Cortex of kidney (tissue), 1 donor: Measurements from ENCODE around the gene PXMP4.

Source experiments
- DNase-seq: peaks from one replicate; lab custom pipeline; 2025; lab: John Stamatoyannopoulos, UW

Gene PXMP4

DNA sequence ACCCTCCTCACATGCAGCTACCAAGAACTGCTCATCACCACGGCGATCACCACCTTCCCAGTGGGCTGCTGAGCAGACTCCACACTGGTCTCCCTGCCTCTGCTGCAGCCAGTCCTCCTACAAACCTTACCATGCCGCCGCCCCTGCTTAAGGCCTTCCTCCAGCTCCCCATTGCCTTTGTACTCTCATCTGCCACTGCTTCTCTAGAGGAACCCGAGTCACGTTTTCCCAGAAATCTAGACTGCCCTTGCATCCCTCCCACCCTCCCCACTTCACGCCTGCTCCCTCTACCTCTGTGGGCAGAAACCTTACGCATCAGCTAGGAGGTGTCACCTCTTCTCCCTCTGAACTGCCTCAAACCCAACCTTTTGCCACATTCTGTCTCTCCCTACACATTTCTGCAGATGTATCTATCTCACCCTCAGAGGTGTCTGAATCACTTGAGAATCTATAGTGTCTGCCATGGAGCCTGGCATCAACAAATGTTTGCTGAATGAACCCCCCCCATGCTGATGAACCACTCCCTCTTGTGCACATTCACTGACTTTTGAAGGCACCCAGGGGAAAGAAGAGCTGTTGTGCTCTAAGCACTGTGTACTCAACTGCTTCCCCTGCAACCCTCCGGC lies 38.3 kb downstream of the PXMP4 start:
- DNase-seq, result no peak

DNA sequence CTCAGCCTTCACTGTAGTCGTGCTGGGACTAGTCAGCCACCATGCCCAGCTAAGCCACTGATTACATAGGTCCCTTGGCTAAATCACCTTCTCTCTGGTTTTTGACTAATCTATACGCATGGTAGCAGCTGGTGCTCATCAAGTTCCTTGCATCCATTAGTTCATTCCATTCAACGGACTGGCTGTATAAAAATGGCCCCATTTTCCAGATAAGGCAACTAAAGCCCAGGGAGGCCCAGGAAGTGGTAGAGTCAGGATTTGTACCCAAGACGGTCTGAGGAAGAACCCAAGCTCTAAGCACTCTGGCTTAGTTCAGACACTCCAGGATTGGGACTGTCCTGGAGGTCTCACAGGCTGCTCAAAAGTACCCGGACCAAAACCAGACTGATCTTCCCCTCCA lies 38.8 kb downstream of the PXMP4 start:
- DNase-seq, result no peak

DNA sequence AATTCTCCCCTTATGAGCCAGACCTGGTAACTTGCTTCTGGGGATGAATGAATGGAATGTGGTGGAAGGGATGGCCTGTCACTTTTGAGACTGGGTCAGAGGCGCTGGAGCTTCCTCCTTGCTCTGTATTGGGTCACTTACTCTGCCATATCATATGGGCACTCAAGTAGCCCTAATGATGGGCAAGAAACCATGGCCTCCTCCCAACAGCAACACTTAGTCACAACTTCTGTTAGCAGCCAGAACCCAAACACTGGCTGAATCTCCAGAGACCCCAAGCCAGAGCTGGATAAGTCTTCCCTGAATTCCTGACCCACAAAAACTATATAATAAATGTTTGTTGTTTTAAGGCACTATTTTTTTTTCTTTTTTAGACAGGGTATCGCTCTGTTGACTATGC lies 39.4 kb downstream of the PXMP4 start:
- no peak for DNase-seq

DNA sequence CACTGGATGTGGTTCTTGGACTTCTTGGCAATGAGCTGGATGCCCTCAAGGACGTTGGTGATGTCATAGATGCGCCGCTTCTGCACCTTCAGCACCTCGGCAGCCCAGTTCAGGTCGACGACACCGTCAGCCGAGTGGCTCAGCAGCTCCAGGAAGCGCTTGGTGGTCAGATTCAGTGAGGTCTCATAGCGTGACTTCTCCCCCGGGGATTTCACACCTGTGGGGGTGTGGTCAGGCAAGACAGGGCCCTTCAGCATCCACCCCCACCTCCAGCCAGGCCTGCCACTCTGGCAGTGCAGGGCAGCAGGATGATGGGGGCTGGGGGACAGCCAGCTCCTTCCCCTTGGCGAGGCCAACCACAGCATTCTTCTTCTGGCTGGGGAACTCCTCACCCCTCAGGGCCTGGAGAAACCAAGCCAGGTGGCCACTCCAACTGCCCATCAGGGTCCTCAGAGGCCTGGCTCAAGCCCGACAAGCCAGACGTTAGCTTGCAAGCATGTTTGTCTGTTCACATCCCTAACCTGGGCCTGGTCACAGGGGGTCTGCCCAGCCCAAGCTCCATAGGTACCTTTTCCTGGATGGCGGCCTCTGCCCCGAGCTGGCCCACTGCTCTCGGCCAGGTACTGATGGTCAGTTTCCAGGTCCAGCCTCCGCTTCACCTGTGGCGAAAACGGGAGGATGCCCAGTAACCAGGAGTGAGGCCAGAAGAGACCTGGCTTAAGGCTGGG lies 40.2 kb downstream of the PXMP4 start:
- no peak for DNase-seq

DNA sequence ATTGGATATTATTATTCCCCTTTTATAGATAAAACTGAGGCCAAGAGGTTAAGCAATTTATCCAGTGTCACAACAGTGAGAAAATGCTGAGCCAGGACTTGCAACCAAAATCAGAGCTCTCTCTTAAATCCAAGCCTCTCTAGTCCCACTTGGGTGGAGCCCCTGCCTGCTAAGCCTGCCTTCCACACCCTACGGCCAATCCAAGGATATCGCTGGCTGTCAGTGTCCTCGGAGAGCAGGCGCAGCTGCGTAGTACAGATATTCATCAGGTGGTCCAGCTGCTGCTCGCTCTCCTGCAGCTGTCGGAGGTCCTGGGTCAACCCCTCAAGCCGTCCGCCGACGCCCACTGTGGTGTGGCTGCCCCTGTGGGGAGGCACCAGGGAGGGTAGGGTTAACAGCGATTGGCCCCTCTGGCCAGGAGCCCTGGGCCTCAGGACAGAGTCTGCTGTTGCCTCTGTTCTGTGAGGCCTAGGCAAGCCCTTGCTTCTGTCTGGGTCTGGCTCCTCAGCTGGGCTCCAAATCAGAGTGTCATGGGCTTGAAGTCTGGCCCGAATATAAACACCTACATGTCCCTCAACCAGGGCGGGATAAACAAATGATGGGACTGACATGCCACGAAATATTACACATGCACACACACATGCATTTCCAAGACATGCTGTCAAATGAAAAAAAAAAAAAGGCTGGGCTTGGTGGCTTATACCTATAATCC lies 42.0 kb downstream of the PXMP4 start:
- DNase-seq, result no peak

DNA sequence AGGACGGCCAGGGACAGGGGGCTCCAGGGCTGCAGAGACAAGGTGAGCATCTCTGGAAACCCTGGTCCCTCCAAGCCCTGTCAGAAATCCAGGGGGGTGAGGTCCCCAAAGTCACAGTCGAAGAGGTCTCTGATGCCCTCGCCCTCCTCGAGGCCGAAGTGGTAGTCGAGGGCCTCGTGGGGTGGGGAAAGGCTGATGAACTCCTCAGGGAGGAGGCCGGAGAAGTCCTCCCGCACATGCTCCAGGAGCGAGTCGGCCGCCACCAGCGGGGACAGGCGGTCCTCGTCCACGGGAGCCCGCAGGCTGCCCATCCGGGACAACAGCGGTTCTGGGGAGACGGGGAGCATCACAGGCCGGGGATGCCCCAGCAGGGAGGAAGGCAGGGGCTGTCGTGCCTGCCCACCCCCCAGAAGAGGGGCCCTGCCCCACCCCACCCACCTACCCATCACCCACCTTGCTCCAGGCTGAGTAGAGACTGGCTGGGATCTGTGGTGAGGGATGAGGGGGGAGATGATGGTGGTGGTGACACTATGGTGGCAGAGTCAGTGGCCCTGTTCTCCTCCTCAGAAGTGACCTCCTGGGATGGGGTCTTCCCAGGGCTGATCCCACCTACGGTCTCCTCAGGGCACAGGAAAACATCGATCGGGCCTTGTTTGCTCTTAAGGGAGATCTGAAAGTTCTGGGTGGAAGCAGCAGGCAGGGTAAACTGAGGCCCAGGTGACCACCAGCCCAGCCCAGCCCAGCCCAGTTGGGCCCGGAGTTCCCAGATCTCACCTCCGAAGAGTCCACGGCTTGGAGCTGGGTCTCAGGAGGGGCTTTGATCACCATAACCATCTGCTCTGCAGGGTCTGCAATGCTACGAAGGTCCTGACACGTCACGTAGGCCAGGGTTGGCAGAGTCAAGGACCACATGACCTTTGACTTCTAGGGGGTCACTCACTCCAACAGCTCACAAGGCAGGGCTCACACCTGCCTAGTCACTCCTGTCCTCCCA lies 43.2 kb downstream of the PXMP4 start:
- DNase-seq, result no peak

DNA sequence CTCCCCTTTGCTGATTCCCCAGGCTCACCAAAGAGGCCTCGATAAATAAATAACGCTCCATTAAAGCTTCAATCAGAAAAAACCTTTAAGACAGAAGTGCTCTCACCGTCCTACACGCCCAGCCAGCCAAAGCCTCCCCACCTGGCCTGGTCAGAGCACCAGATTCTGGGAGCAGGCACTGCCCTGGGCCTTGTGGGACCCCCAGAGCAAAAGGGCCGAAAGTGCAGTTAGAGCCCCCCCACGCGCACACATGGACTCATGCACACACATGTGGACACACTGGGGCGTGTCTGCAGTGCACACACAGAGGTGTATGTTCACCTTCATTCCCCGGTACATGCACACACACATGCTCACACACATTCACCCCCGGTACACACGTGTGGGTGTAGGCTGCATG lies 44.0 kb downstream of the PXMP4 start:
- DNase-seq, result no peak

DNA sequence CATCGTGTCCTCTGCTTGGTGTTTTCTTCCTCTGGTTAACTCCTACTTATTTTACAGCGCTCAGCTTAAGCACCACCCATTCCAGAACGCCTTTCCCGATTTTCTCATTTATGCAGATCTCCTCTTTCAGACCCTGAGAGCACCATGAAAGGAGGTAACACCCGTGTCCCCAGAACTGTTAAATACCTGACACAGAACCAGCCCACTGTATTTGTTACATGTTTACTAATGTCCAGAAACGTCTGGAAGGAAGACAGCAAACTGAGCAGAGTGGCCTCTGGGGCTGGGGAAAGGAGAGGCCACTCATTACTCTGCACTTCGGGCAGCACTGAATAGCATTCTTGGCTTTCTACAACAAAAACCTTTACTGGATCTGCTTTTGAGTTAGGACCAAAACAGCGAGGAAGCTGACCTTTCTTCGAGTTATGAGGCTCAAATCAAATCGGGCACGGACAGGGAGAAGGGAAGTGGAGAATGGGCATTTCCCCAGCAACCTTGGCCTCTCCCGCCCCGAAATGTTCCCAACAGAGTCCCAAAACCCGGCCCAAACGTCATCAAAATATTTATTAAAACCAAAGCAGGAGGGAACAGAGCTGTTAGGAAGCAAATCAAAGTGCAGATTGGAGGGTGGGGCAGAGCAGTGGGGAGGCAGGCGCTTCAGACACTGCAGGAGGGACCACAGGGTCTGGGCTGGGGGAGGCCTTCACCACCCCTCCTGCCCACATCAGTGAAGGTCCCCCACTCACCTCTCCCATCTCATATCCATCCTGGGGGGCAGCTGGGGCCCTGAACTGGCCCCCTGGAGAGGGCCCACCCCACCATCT lies 44.8 kb downstream of the PXMP4 start:
- no peak for DNase-seq

DNA sequence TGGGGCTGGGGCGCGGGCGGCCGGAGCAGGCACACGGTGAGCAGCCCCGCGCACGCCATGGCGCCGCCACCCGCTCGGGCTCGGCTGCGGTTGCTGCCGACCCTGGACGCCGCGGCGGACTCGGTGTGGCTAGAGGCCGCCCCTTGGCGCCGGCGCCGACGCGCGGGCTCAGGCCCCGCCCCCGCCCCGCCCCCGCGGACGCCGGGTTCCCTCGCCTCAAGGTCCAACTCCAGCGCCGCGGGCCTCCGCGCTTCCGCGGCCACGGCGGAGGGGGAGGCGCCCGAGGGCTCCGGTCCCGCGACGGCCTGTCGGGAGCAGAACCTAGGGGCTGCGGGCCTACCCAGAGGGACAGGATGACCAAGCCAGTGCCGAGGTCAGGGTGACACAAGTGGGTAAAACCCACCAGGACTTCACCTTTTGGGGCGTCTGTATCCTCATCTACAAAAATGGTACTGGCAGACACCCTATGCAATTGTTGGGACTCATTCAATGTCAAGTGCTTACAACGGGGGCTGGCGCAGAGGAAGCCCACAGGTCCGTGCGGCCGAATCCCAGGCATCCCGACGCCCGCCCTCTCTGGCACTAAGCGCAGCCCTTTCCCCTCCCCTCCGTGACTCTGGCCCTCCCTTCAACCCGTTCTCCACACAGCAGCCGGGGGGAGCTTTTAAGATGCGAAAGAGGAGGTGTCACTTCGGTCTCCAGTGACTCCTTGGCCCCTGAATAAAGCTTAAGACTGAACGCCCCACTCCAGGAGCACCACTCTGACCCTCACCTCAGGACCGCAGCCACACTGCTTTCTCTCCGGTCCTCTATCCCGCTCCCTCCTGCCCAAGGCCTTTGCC lies 45.6 kb downstream of the PXMP4 start, which contains the start of gene NECAB3:
Gene NECAB3 (minus strand): TSS at position 135 of the 842 bp plus-strand sequence. CDS start 76 bp downstream, at position 59.
- DNase-seq, result no peak

DNA sequence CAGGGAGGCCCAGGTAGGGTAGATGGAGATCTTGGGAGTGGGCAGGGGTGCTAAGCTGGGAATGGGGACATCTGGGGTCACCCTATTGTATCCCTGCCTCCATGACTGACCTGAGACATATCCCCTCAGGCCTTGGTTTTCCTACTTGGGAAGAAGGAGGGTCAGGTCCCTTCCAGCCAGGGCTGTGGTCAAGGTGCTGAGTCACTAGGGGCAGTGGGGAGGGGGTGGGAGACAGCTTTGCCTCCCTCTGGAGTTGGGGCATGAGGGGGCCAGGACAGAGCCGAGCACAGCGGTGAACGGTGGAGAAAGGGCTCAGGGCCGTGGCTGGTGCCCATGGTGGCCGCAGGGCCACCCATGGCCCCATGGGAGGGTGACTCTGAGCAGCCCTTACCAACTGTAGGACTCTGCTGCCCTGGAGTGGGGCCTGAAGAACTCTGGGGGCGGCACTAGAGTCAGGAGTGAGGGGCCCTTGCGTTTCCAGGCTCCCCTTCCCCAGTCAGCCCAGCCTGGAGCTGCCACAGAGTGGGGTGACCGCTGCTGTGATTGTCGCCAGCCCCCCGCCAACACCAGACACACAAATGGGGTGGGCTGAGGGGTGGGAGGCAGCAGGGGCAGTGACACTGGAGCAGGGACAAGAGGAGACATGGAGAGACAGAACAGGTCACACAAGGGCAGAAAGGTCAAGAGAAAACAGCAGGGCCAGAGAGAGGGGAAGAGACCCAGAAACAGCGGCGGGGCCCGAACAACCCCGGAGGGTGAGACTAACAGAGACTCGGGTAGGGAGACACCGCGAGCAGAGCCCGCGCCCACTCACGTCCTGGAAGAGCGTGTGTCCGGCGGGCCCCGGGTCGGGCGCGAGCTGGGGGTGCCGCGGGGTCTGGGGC lies 46.5 kb downstream of the PXMP4 start:
- no peak for DNase-seq

DNA sequence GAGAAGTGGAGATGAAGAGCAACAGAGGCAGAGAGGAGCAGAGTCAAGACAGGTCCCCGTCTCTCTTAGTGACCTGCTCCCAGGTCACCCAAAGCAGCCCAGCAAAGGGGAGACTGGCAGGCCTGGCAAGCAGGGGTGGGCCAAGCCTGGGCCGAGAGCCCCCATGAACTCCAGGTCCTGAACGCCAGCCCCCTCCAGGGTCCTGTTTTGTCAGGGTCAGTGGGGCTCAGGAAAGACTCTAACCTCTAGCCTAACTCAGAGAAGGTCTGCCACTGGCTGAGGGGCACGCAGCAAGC lies 47.0 kb downstream of the PXMP4 start:
- no peak for DNase-seq

DNA sequence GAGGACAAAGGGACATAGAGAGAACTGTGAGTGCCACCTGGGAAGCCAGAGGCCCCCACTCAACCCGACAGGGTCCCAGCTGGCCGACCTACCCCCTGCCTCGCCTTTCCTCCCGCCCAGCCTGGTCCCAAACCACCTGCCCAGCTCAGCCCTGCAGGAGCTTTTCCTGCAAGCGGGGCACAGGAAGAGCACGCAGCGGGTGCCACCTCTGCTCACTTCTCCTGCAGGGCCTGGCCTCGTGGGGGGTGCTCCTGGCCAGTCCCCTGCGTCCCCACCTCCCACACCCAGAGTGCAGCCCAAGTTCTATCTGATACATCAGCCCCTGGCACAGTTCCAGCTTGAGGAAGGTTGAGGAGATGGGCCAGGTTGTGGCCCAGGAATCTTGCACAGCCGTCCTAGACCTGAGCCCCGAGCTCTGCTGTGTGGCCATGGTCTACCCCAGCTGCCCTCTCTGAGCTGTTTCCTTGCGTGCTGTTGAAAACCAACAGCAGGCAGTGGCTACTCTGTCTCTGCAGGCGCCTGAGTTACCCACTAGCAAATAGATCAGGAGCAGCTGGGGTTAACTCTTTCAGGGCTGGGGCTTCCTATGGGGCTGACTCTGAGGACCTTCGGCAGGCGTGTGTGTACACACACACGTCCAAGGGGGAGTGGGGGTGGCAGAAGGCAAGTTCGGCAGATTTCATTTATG lies 47.5 kb downstream of the PXMP4 start:
- no peak for DNase-seq

DNA sequence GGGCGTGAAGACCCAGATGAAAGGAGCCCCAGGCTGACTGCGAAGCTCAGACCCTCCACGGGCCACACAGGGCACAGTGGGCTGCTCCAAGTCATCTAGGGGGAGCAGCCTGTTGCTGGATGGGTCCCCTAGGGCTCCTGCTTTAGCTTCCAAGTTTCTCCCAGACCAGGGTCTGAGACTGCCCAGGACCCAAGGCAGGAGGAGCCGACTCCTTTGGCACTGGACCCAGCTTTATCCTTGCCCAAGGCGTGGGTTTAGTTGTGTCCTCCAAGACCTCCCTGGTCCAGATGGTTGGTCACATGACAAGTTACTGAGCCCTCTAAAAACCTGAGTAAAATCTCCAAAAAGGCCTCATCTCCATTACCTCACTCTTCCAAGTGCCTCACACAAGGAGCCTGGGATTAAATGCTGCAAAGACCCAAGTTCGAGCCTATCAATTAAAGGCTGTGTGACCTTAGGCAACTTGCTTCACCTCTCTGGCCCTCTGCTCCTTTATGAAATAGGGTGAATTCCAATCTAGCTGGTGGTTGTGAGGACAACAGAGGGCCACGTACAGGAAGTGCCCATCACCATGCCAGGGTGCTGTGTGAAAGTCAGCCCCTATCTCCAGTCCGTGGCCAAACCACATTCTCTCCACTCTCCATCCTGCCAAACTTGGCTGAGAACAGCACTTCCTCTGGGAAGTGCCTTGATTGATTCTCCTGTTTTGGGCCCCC lies 48.4 kb downstream of the PXMP4 start:
- no peak for DNase-seq

DNA sequence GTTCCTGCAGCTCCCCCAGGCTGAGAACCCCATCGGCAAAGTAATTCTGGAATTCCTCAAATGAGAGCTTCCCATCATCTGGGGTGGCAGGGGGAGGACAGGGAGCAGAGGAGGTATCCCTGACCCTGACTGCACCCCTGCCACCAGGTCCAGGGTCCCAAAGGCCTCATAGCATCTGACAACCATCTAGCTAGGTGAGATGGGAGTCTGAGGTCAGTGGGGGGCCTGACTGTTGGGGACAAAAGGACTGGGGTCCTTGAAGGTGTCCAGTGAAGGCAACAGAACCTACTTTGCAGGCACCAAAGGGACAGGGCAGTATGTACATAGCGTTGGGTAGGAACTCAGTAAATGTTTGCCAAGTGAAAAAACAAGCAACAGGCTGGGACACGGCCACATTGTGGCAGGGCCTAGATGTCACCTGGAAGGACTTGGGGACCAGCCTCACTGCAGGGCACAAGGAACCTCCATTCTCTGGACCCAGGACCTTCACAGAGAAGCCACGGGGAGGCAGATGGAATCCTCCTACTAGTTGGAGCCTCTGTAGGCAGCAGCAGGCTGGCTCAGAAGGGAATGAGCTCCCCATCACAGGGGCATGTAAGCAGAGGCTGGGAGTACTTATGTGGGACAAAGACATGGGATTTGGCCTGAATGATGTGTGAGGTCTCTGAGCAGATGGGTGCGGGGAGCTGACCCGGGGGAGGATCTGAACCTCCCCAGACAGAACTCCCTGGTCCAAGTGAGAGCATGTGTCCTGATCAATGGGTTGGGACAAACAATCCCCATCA lies 49.2 kb downstream of the PXMP4 start:
- no peak for DNase-seq

DNA sequence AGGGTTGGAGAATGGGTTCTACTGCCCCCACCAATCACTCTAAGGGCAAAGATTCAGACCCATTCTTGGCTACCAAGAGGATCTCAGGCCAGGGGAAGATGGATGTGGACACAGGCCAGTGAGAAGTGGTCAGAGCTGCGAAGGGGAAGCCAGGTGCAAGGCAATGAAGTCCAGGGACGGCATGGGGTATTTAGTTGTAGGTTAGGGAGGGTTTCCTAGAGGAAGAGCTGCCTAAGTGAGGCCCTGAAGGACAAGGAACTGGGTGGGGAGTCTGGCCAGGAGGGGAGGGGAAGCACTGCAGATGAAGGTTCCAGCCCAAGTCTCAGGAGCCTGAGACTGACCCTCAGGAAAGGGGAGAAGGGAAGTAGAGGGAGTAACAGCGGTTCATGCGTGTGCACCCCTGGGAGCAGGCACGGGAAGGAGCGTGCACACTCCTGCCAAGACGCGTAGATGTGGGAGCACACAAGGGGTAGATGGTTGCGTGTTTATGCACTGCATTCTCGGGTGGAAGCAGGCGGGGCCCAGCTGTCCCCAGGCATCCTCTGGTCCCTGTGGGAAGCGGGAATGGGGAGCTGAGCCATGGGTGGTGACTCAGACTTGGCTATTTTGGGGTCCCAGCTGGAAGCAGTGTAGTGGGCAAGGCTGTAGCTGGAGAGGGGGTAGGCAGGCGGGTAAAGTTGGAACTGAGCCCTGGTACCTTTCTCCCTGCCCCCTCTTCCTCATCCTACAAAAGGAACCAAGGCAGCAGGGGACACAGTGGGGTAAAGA lies 50.1 kb downstream of the PXMP4 start:
- no peak for DNase-seq

DNA sequence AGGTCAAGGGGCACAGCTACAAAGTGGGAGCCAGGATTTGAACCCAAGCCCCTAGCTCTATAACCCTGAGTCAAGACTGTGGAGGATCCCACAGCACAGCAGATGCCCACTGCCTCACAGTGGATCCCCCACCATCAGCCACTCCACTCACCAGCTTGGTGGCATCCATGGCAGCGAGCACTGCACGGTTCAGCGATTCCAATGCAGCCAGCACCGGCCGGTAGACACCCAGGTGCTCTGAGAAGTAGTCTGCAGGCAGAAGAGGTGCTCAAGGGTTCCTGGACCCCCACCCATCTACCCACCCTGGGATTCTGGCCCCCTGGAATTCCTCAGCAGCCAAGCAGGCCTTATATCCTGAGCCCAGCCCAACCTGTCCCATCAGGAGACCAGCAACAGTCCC lies 50.9 kb downstream of the PXMP4 start:
- DNase-seq, result no peak
